A549 (cell line): ENCODE results near the gene CDH19.

ENCODE experiments used
- BCL3 ChIP-seq: fragments of >200 bp; sonication (Bioruptor Twin); formaldehyde crosslinking; IDR thresholded peaks from 3 replicates; pipeline ENCODE4 v1.6.1; 2016
- HOXA7 ChIP-seq: fragments of 250-450 bp; sonication (Bioruptor Pico); IDR thresholded peaks from 2 replicates; pipeline ENCODE4 v1.5.0; 2020; ENCODE audit warnings: mild to moderate bottlenecking, moderate library complexity
- KDM1A ChIP-seq: fragments of 200-600 bp; sonication (generic); IDR thresholded peaks from 2 replicates; pipeline ENCODE4 v1.6.1; 2016; ENCODE audit warnings: low read depth, mild to moderate bottlenecking
- KDM5A ChIP-seq: fragments of 200-600 bp; sonication (generic); IDR thresholded peaks from 2 replicates; pipeline ENCODE4 v1.6.1; 2016; ENCODE audit warnings: antibody characterized with exemption, mild to moderate bottlenecking
- MAZ ChIP-seq: fragments of 150-350 bp; IDR thresholded peaks from 2 replicates; pipeline ENCODE4 v1.6.1; 2014; ENCODE audit warnings: antibody characterized with exemption, low read depth, low read length, borderline replicate concordance
- NFE2L2 ChIP-seq: fragments of 150-350 bp; conservative IDR thresholded peaks from 2 replicates; pipeline ENCODE4 v1.6.1; 2014; ENCODE audit warnings: low read length
- POLR2A ChIP-seq: IDR thresholded peaks from 2 replicates; pipeline ENCODE4 v1.6.1; 2012; ENCODE audit warnings: mild to moderate bottlenecking, low read length
- RARB ChIP-seq: fragments of 250-450 bp; sonication (Bioruptor Pico); IDR thresholded peaks from 2 replicates; pipeline ENCODE4 v1.8.0; 2021; ENCODE audit warnings: mild to moderate bottlenecking, moderate library complexity
- SMC3 ChIP-seq: fragments of >200 bp; sonication (Bioruptor Twin); formaldehyde crosslinking; IDR thresholded peaks from 3 replicates; pipeline ENCODE4 v1.6.1; 2018; ENCODE audit warnings: inconsistent platforms
- ZSCAN20 ChIP-seq: fragments of 250-450 bp; sonication (Bioruptor Pico); IDR thresholded peaks from 2 replicates; pipeline ENCODE4 v1.8.0; 2022; ENCODE audit warnings: mild to moderate bottlenecking, moderate library complexity
- TF ChIP-seq, protein P1 (sequence below): fragments of >200 bp; sonication (Bioruptor Twin); formaldehyde crosslinking; IDR thresholded peaks from 3 replicates; pipeline ENCODE4 v1.5.1; 2016
- TF ChIP-seq, protein P2 (sequence below): IDR thresholded peaks from 2 replicates; pipeline ENCODE4 v1.6.1; 2012
- TF ChIP-seq, protein P3 (sequence below): fragments of 450-650 bp; IDR thresholded peaks from 2 replicates; pipeline ENCODE4 v1.6.1; 2014; ENCODE audit warnings: antibody characterized with exemption

- TF ChIP-seq, protein P1, sequence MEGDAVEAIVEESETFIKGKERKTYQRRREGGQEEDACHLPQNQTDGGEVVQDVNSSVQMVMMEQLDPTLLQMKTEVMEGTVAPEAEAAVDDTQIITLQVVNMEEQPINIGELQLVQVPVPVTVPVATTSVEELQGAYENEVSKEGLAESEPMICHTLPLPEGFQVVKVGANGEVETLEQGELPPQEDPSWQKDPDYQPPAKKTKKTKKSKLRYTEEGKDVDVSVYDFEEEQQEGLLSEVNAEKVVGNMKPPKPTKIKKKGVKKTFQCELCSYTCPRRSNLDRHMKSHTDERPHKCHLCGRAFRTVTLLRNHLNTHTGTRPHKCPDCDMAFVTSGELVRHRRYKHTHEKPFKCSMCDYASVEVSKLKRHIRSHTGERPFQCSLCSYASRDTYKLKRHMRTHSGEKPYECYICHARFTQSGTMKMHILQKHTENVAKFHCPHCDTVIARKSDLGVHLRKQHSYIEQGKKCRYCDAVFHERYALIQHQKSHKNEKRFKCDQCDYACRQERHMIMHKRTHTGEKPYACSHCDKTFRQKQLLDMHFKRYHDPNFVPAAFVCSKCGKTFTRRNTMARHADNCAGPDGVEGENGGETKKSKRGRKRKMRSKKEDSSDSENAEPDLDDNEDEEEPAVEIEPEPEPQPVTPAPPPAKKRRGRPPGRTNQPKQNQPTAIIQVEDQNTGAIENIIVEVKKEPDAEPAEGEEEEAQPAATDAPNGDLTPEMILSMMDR: no peak
- no peak for TF ChIP-seq POLR2A
- no peak for TF ChIP-seq BCL3
- no peak for TF ChIP-seq KDM5A
- no peak for TF ChIP-seq MAZ
- TF ChIP-seq, protein P2, sequence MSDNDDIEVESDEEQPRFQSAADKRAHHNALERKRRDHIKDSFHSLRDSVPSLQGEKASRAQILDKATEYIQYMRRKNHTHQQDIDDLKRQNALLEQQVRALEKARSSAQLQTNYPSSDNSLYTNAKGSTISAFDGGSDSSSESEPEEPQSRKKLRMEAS: no peak
- TF ChIP-seq HOXA7 (CRISPR knock-in tag): no peak
- TF ChIP-seq RARB (CRISPR knock-in tag): no peak
- no peak for TF ChIP-seq NFE2L2
- TF ChIP-seq ZSCAN20 (CRISPR knock-in tag): no peak
- TF ChIP-seq, protein P3, sequence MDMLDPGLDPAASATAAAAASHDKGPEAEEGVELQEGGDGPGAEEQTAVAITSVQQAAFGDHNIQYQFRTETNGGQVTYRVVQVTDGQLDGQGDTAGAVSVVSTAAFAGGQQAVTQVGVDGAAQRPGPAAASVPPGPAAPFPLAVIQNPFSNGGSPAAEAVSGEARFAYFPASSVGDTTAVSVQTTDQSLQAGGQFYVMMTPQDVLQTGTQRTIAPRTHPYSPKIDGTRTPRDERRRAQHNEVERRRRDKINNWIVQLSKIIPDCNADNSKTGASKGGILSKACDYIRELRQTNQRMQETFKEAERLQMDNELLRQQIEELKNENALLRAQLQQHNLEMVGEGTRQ: no peak
- no peak for TF ChIP-seq KDM1A
- no peak for TF ChIP-seq SMC3
These were observed 48.3 kb downstream of the CDH19 start for GRCh38 chr18:66555585-66555984.
